Liver (tissue), 9 donors: Measurements from ENCODE around the gene TMEM87B. TPM values are rescaled to one million over a fixed set of nuclear protein-coding genes. Genes with fewer than 3 reads are reported as not detected.

Experiments
- DNase-seq: peaks from one replicate; pipeline ENCODE4 v3.0.0-alpha.2; 2017; ENCODE audit warnings: low spot score
- H3K27ac ChIP-seq, 2 donors: one replicate each; pipeline ENCODE4 v1.7.0; 2013; ENCODE audit warnings: inconsistent platforms in 2 of 2, low read length in 2 of 2, control low read depth in 1 of 2, low read depth in 1 of 2, mild to moderate bottlenecking in 1 of 2
- H3K27me3 ChIP-seq, 4 donors: one replicate each; pipeline versions ENCODE4 v1.6.1 to v1.7.0; 2013; ENCODE audit warnings: low read length in 3 of 4, inconsistent platforms in 1 of 4, mild to moderate bottlenecking in 1 of 4, moderate library complexity in 1 of 4; ENCODE audit not compliant: control insufficient read depth in 4 of 4, insufficient read depth in 4 of 4
- H3K36me3 ChIP-seq, 4 donors: one replicate each; pipeline versions ENCODE4 v1.6.1 to v1.7.0; 2013; ENCODE audit warnings: low read length in 3 of 4, mild to moderate bottlenecking in 3 of 4, low read depth in 1 of 4, moderate library complexity in 1 of 4; ENCODE audit not compliant: control insufficient read depth in 4 of 4, insufficient read depth in 3 of 4
- H3K4me1 ChIP-seq, 4 donors: one replicate each; pipeline versions ENCODE4 v1.6.1 to v1.7.0; 2013; ENCODE audit warnings: low read length in 3 of 4, mild to moderate bottlenecking in 3 of 4, moderate library complexity in 1 of 4; ENCODE audit not compliant: control insufficient read depth in 4 of 4, insufficient read depth in 4 of 4
- H3K4me3 ChIP-seq, 3 donors: one replicate each; pipeline versions ENCODE4 v1.6.1 to v1.7.0; 2013; ENCODE audit warnings: low read length in 3 of 3, control low read depth in 1 of 3, low read depth in 1 of 3, mild to moderate bottlenecking in 1 of 3
- H3K9ac ChIP-seq, 2 donors: one replicate each; pipeline ENCODE4 v1.7.0; 2013; ENCODE audit warnings: low read length in 2 of 2, mild to moderate bottlenecking in 2 of 2, moderate library complexity in 2 of 2, control low read depth in 1 of 2, low read depth in 1 of 2
- H3K9me3 ChIP-seq, 4 donors: one replicate each; pipeline versions ENCODE4 v1.6.1 to v1.7.0; 2013; ENCODE audit warnings: low read length in 3 of 4; ENCODE audit not compliant: control insufficient read depth in 4 of 4
- EGR1 ChIP-seq, 2 donors: IDR thresholded peaks; 2 replicates each; pipeline ENCODE4 v1.6.1; 2016 to 2018; ENCODE audit warnings: antibody characterized with exemption in 2 of 2, low read depth in 2 of 2
- FOXA1 ChIP-seq: IDR thresholded peaks from 2 replicates; pipeline ENCODE4 v1.6.1; 2016; ENCODE audit warnings: antibody characterized with exemption
- FOXA2 ChIP-seq: IDR thresholded peaks from 2 replicates; pipeline ENCODE4 v1.6.1; 2016; ENCODE audit warnings: antibody characterized with exemption
- GABPA ChIP-seq, 2 donors: IDR thresholded peaks in 1 of 2; conservative IDR thresholded peaks in 1 of 2; 2 replicates each; pipeline ENCODE4 v1.6.1; 2016; ENCODE audit warnings: antibody characterized with exemption in 2 of 2, mild to moderate bottlenecking in 1 of 2, moderate library complexity in 1 of 2
- HNF4A ChIP-seq, 2 donors: conservative IDR thresholded peaks; 2 replicates each; pipeline ENCODE4 v1.6.1; 2016; ENCODE audit warnings: antibody characterized with exemption in 2 of 2, mild to moderate bottlenecking in 2 of 2
- HNF4G ChIP-seq: IDR thresholded peaks from 2 replicates; pipeline ENCODE4 v1.6.1; 2016; ENCODE audit warnings: antibody characterized with exemption
- JUND ChIP-seq, 2 donors: IDR thresholded peaks; 2 replicates each; pipeline ENCODE4 v1.6.1; 2016; ENCODE audit warnings: antibody characterized with exemption in 2 of 2
- NR2F2 ChIP-seq: IDR thresholded peaks from 2 replicates; pipeline ENCODE4 v1.6.1; 2016; ENCODE audit warnings: antibody characterized with exemption
- RAD21 ChIP-seq, 2 donors: IDR thresholded peaks; 2 replicates each; pipeline ENCODE4 v1.6.1; 2016; ENCODE audit warnings: antibody characterized with exemption in 2 of 2, mild to moderate bottlenecking in 2 of 2
- RXRA ChIP-seq, 2 donors: IDR thresholded peaks; 2 replicates each; pipeline ENCODE4 v1.6.1; 2017 to 2018; ENCODE audit warnings: antibody characterized with exemption in 2 of 2, mild to moderate bottlenecking in 1 of 2
- SP1 ChIP-seq: IDR thresholded peaks from 2 replicates; pipeline ENCODE4 v1.6.1; 2018; ENCODE audit warnings: antibody characterized with exemption, mild to moderate bottlenecking
- TAF1 ChIP-seq: conservative IDR thresholded peaks from 2 replicates; pipeline ENCODE4 v1.6.1; 2016; ENCODE audit warnings: antibody characterized with exemption, mild to moderate bottlenecking
- YY1 ChIP-seq: IDR thresholded peaks from 2 replicates; pipeline ENCODE4 v1.6.1; 2016; ENCODE audit warnings: antibody characterized with exemption, mild to moderate bottlenecking
- WGBS: extraction: QIAGEN DNeasy Blood & Tissue Kit; methylation state at CpG from one replicate; pipeline ENCODE4 v1.1.7; 2013; 5-methylcytosine and 5-hydroxymethylcytosine counted together
- polyA plus RNA-seq, 2 donors: library from polyadenylated mRNA; stranded (reverse) in 1 of 2; unstranded in 1 of 2; fragments of 200-250 nt in 1 of 2; fragments of >200 nt in 1 of 2; fragmentation: Nextera tagmentation in 1 of 2; extraction: Ambion mirVana in 1 of 2; gene quantifications; one replicate each; pipeline versions ENCODE4 v1.2.1 to v1.2.3, GENCODE V29; 2013 to 2015
- total RNA-seq, 2 donors: library from RNA; depleted of rRNA; stranded (reverse); fragments of >200 nt; gene quantifications; one replicate each; pipeline ENCODE4 v1.2.3, GENCODE V29; 2014
- TF ChIP-seq, protein P1 (sequence below): IDR thresholded peaks from 2 replicates; pipeline ENCODE4 v1.6.1; 2016; ENCODE audit warnings: antibody characterized with exemption
- TF ChIP-seq, protein P2 (sequence below): IDR thresholded peaks from 2 replicates; pipeline ENCODE4 v1.6.1; 2016; ENCODE audit warnings: antibody characterized with exemption
- TF ChIP-seq, protein P3 (sequence below): IDR thresholded peaks from 2 replicates; pipeline ENCODE4 v1.6.1; 2016; ENCODE audit warnings: antibody characterized with exemption
- TF ChIP-seq, protein P4 (sequence below): IDR thresholded peaks from 2 replicates; pipeline ENCODE4 v1.6.1; 2016; ENCODE audit warnings: antibody characterized with exemption, mild to moderate bottlenecking
- TF ChIP-seq, protein P5 (sequence below): fragments of 150-350 bp; IDR thresholded peaks from 2 replicates; pipeline ENCODE4 v1.5.1; 2017; ENCODE audit warnings: improper control_type of control experiment, low read depth, low read length; ENCODE audit not compliant: missing input control
- donor health status: healthy.
- donor health status: healthy.
- donor health status: healthy.
- donor health status: healthy.
- donor health status: healthy.

Gene TMEM87B
- total and polyA plus RNA-seq, 4 donors, result 3.6 to 10.1 (median 6.0) TPM

DNA sequence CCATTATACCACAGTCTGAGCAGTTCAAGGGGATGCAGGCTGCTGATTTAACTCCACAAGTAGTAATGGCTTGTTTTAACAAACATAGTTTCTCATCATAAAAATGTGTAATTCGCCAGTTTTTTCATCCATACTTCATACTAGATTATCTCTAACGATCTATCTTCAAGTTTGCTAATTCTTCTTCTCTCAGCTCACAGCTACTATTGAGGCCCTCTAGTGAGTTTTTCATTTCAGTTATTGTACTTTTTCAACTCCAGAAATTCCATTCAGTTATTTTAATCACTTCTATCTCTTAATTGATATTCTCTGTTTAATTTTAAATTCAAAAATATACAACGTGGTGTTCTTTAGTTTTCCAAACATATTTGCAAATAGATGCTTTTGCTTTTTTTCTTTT is 20.1 kb upstream of the TMEM87B start:
- Histone ChIP-seq H3K9ac (no peak overlapping the region), H3K4me3 (no peak overlapping the region), H3K27me3 (no peaks in the 10 kb centered on the region), H3K27ac (no peak overlapping the region), H3K36me3 (no peaks in the 10 kb centered on the region), H3K9me3 (no peaks in the 10 kb centered on the region), H3K4me1 (peaks cover 0 to 7% (median 0%) of the 10 kb centered on the region in 4 donors)
- no peak for DNase-seq
- TF ChIP-seq HNF4G (no peak), JUND (IDR thresholded peaks at IDR 0.05) (no peak), FOXA1 (no peak), NR2F2 (no peak), HNF4A (conservative IDR thresholded peaks at IDR 0.05) (no peak), TAF1 (no peak), YY1 (no peak), FOXA2 (no peak), SP1 (no peak), RXRA (IDR thresholded peaks at IDR 0.05) (no peak), GABPA (IDR thresholded peaks at IDR 0.05 in 1 of 2, conservative IDR thresholded peaks at IDR 0.05 in 1 of 2) (no peak), EGR1 (IDR thresholded peaks at IDR 0.05; ENCODE audit: low read depth in 2 of 2) (no peak), RAD21 (IDR thresholded peaks at IDR 0.05) (no peak)
- TF ChIP-seq, protein P1, sequence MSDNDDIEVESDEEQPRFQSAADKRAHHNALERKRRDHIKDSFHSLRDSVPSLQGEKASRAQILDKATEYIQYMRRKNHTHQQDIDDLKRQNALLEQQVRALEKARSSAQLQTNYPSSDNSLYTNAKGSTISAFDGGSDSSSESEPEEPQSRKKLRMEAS, result no peak
- TF ChIP-seq, protein P2, sequence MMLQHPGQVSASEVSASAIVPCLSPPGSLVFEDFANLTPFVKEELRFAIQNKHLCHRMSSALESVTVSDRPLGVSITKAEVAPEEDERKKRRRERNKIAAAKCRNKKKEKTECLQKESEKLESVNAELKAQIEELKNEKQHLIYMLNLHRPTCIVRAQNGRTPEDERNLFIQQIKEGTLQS, result no peak
- TF ChIP-seq, protein P3, sequence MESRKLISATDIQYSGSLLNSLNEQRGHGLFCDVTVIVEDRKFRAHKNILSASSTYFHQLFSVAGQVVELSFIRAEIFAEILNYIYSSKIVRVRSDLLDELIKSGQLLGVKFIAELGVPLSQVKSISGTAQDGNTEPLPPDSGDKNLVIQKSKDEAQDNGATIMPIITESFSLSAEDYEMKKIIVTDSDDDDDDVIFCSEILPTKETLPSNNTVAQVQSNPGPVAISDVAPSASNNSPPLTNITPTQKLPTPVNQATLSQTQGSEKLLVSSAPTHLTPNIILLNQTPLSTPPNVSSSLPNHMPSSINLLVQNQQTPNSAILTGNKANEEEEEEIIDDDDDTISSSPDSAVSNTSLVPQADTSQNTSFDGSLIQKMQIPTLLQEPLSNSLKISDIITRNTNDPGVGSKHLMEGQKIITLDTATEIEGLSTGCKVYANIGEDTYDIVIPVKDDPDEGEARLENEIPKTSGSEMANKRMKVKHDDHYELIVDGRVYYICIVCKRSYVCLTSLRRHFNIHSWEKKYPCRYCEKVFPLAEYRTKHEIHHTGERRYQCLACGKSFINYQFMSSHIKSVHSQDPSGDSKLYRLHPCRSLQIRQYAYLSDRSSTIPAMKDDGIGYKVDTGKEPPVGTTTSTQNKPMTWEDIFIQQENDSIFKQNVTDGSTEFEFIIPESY, result no peak
- TF ChIP-seq, protein P4, sequence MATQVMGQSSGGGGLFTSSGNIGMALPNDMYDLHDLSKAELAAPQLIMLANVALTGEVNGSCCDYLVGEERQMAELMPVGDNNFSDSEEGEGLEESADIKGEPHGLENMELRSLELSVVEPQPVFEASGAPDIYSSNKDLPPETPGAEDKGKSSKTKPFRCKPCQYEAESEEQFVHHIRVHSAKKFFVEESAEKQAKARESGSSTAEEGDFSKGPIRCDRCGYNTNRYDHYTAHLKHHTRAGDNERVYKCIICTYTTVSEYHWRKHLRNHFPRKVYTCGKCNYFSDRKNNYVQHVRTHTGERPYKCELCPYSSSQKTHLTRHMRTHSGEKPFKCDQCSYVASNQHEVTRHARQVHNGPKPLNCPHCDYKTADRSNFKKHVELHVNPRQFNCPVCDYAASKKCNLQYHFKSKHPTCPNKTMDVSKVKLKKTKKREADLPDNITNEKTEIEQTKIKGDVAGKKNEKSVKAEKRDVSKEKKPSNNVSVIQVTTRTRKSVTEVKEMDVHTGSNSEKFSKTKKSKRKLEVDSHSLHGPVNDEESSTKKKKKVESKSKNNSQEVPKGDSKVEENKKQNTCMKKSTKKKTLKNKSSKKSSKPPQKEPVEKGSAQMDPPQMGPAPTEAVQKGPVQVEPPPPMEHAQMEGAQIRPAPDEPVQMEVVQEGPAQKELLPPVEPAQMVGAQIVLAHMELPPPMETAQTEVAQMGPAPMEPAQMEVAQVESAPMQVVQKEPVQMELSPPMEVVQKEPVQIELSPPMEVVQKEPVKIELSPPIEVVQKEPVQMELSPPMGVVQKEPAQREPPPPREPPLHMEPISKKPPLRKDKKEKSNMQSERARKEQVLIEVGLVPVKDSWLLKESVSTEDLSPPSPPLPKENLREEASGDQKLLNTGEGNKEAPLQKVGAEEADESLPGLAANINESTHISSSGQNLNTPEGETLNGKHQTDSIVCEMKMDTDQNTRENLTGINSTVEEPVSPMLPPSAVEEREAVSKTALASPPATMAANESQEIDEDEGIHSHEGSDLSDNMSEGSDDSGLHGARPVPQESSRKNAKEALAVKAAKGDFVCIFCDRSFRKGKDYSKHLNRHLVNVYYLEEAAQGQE, result no peak
- TF ChIP-seq, protein P5, sequence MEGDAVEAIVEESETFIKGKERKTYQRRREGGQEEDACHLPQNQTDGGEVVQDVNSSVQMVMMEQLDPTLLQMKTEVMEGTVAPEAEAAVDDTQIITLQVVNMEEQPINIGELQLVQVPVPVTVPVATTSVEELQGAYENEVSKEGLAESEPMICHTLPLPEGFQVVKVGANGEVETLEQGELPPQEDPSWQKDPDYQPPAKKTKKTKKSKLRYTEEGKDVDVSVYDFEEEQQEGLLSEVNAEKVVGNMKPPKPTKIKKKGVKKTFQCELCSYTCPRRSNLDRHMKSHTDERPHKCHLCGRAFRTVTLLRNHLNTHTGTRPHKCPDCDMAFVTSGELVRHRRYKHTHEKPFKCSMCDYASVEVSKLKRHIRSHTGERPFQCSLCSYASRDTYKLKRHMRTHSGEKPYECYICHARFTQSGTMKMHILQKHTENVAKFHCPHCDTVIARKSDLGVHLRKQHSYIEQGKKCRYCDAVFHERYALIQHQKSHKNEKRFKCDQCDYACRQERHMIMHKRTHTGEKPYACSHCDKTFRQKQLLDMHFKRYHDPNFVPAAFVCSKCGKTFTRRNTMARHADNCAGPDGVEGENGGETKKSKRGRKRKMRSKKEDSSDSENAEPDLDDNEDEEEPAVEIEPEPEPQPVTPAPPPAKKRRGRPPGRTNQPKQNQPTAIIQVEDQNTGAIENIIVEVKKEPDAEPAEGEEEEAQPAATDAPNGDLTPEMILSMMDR, result no peak
- WGBS, result 94% methylated on average over 3 of the region's 3 CpGs
